GM15510 (cell line): ENCODE data around the gene SPIN2A.
A peak's percentile ranks its signal among the peaks of the same experiment; 100 is the strongest.
"Not testable (repeated sequence)": the region's sequence is repeated elsewhere in the genome, so short reads cannot be mapped to it uniquely, and the experiment has no call there.

Source experiments
- POLR2A ChIP-seq: IDR thresholded peaks from 3 replicates; pipeline ENCODE4 v1.6.1; 2011; ENCODE audit warnings: borderline replicate concordance; ENCODE audit not compliant: insufficient read length; ENCODE audit errors: extremely low read depth

SPIN2A gene

DNA sequence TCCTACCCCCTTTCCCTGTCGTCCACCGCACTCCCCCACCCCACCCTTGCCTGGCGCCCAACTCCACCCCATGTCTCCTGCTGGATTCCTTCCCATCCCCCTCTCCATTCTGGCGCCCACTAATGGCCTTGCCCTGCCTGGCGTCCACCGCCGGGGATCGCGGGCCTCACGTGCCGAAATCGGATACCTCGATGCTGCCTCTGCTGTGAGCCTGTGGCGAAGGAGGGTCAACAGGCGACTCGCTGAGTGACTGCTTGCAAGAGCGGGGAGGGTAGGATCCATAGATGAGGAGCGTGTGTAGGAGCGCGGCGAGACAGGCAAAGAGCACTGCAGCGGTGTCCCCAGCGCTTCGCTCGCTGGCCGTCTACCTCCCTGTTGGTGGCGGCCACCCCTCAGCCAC, at the start of gene SPIN2A:
Gene SPIN2A (minus strand): TSS at position 325 of the 400 bp plus-strand sequence. CDS start 800 bp downstream, outside the sequence.
- TF ChIP-seq POLR2A, result not testable (repeated sequence)

DNA sequence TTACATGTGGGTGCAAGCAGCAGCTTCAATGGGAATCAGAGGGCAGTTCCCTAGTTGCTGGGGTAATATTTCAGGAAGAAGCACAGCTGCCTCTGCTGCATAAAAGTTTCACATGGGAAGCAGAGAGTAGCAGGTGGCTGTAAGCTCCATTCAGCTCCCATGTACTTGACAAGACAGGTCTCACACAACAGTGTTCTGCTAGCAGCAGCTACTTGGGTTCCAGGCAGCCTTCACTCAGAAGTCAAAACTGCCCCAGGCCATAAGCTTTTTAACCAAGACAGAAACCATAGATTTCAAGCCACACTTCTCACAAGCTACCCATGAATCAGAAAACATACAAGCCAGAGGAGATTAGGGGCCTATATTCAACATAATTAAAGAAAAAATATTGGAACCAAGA, 41.4 kb upstream of the SPIN2A start:
- TF ChIP-seq POLR2A, result no peak

DNA sequence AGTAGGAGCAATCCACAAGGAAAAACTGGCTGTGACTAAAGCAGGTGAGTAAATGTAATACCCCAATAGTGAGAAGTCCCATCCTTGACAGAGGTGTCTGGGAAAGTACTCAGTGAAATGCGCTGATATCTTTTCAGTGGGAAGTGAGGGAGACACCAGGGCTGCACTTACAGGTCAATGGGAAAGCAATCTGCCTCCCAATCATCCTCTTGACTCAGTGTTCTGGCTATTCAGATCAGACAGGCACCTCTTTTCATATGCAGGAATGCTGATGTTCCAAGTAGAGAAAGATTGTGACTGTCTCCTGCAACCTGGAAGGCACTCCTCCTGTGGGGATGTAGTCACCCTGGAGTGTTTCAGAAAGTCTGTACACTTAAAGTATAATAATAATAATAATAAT, 39.9 kb upstream of the SPIN2A start:
- TF ChIP-seq POLR2A, result no peak

DNA sequence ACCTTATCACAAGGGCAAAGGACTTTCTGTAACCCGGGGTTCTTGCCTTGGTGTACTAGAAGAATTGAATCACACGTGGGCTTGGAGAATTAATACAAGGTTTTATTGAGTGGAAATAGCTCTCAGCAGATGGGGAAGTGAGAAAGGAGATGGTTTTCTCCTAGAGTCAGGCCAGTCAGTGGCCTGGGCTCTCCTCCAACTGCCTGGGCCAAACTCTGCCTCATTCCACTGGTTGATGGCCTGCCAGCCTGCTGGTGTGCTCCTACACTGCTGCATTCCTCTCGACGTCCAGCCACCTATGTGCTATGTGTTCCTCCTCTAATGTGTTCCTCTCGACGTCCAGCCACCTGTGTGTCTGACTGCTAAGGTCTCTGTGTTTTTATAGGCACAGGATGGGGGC, 35.3 kb upstream of the SPIN2A start:
- no peak for TF ChIP-seq POLR2A

- TF ChIP-seq POLR2A, result no peak
Measured at GRCh38 chrX:57156397-57157049, 19.3 kb upstream of the SPIN2A start.

GRCh38 chrX:57155171-57155570, 18.0 kb upstream of the SPIN2A start:
- TF ChIP-seq POLR2A, result no peak

- TF ChIP-seq POLR2A, result no peak
Measured at GRCh38 chrX:57138674-57139073, 1.5 kb upstream of the SPIN2A start.

- no peak for TF ChIP-seq POLR2A
Measured at GRCh38 chrX:57137501-57137900, 304 bp upstream of the SPIN2A start.

- TF ChIP-seq POLR2A, result no peak
Measured at GRCh38 chrX:57135287-57135686, 1.9 kb downstream of the SPIN2A start.

DNA sequence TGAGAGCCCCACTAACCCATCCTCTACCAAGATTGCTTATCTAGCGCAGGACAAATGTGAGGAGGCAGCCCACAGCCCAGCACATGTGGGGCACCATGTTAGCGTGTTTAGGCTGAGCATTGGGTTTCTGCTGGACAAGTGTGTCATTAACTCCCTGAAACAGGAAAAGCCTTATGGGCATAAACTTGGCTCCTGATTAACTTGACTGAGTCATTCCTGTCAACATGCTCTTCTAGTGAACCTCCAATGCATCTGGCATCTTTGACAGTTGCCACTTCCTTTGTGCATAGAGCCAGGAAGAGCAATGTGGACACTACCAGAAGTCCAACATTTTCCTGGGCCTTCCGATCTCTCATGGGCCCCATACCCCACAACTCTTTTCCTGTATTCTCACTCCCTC, 2.5 kb downstream of the SPIN2A start:
- TF ChIP-seq POLR2A, result no peak

DNA sequence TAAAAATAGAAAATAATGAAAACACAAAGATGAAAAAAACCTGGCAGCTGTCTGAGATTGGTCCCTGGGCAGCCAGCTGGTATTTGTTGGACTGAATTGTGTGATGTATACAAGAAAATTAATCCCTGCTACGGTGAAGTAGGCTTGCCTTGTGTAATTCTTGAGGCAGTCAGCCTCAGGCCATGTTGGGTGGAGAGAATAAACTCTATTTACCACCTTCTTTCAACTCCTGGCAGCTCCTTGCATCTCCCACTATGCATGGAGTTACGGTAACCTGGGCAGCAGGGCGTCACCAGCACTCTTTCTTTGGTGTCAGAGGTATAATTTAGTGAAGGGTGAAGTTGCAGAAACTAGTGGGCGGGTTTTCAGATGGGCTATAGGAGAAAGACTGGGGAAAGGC, 3.5 kb downstream of the SPIN2A start:
- TF ChIP-seq POLR2A, result no peak

GRCh38 chrX:57132046-57132445, 5.2 kb downstream of the SPIN2A start:
- no peak for TF ChIP-seq POLR2A

- TF ChIP-seq POLR2A, result no peak
Measured at GRCh38 chrX:57121816-57122215, 15.4 kb downstream of the SPIN2A start.

- TF ChIP-seq POLR2A, result peak; percentile 74
Measured at GRCh38 chrX:57121162-57121755, 15.9 kb downstream of the SPIN2A start, which contains the start of gene SPIN2B. Gene SPIN2B (minus strand): TSS chrX:57121548.

DNA sequence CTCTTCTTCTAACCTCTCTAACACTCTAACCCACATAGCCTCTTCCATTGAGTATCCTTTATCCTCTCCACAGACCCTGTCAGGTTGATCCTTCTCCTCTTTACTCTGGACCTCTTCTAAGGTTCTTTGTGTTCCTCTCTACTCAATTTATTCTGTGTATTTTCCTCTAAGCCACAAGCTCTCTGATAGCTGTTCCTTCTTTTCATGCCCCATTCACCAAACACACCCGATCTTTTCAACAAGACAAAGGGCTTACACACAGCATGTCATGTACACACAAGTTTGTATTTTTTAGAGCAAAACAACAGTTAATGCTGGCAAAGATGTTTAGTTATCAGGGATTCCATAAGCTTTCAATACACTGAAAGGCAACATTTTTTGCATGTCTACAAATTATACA, 17.8 kb downstream of the SPIN2A start:
- TF ChIP-seq POLR2A, result no peak

DNA sequence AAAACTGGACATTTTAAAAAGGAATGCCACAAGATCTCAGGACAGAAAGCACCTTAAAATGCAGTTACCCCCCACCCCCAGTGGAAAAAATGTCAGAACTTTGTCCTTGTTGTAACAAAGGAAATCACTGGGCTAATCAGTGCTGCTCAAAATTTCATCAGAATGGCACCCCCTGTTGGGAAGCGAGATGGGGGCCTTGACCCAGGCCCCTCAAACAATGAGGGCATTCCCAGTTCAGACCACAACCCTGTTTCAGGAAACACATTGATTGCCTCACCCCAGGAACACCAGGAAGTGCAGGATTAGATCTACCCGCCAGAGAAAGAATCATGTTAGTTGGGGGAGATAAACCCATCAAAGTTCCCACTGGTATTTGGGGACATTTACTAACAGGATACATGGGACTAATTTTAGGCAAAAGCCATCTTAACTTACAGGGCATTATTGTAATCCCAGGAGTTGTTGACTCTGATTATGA, 32.2 kb downstream of the SPIN2A start:
- TF ChIP-seq POLR2A, result no peak
